Measurements from ENCODE around the gene RASSF5.

- TF ChIP-seq CTCF (IDR thresholded peaks at IDR 0.05), result no peak
- TF ChIP-seq POLR2A (IDR thresholded peaks at IDR 0.05), result no peak
Observed at GRCh38 chr1:206518206-206518605, 10.9 kb downstream of the RASSF5 start.
